OCI-LY1 (cell line): ENCODE data around the gene AK5.

ENCODE experiments used
- H2AFZ ChIP-seq: fragments of 200-600 bp; sonication (generic), shearing (Covaris generic); 2 replicates; pipeline ENCODE4 v1.6.0; 2014; ENCODE audit warnings: antibody characterized with exemption, mild to moderate bottlenecking, low read length
- H3F3A ChIP-seq: fragments of 200-600 bp; sonication (generic), shearing (Covaris generic); 2 replicates; pipeline ENCODE4 v1.6.0; 2014; ENCODE audit warnings: mild to moderate bottlenecking, antibody characterized with exemption, low read length, moderate library complexity; ENCODE audit not compliant: insufficient read depth
- H3K27ac ChIP-seq: fragments of 200-600 bp; sonication (generic); 2 replicates; pipeline ENCODE4 v1.5.1; 2014; ENCODE audit warnings: low read length, mixed run types, mild to moderate bottlenecking, low read depth; ENCODE audit not compliant: poor library complexity, severe bottlenecking
- H3K27me3 ChIP-seq: fragments of 200-600 bp; sonication (generic); 2 replicates; pipeline ENCODE4 v1.6.0; 2014; ENCODE audit warnings: antibody characterized with exemption, mild to moderate bottlenecking, low read length, moderate library complexity; ENCODE audit not compliant: insufficient read depth
- H3K36me3 ChIP-seq: fragments of 200-600 bp; sonication (generic); 2 replicates; pipeline ENCODE4 v1.6.1; 2014; ENCODE audit warnings: mild to moderate bottlenecking, antibody characterized with exemption, low read length, moderate library complexity, mixed read lengths; ENCODE audit not compliant: insufficient read depth
- H3K4me1 ChIP-seq: fragments of 200-600 bp; sonication (generic); 2 replicates; pipeline ENCODE4 v1.5.1; 2014; ENCODE audit warnings: mild to moderate bottlenecking, low read length, moderate library complexity; ENCODE audit not compliant: insufficient read depth, severe bottlenecking
- H3K4me2 ChIP-seq: fragments of 200-600 bp; sonication (generic), shearing (Covaris generic); 2 replicates; pipeline ENCODE4 v1.6.1; 2014; ENCODE audit warnings: low read length
- H3K4me3 ChIP-seq: fragments of 200-600 bp; sonication (generic); 2 replicates; pipeline ENCODE4 v1.5.1; 2014; ENCODE audit warnings: low read length, low read depth, mild to moderate bottlenecking, mixed read lengths; ENCODE audit not compliant: poor library complexity, severe bottlenecking
- H3K79me2 ChIP-seq: fragments of 200-600 bp; shearing (Covaris generic); 2 replicates; pipeline ENCODE4 v1.6.1; 2016; ENCODE audit warnings: mixed run types, low read length, mixed read lengths; ENCODE audit not compliant: insufficient read depth
- H3K9ac ChIP-seq: fragments of 200-600 bp; sonication (generic), shearing (Covaris generic); 2 replicates; pipeline ENCODE4 v1.6.1; 2014; ENCODE audit warnings: mild to moderate bottlenecking, low read length, mixed read lengths
- H3K9me2 ChIP-seq: fragments of 200-600 bp; sonication (generic), shearing (Covaris generic); 2 replicates; pipeline ENCODE4 v1.6.1; 2014; ENCODE audit warnings: low read depth, mild to moderate bottlenecking, low read length, mixed read lengths
- H3K9me3 ChIP-seq: fragments of 200-600 bp; shearing (Covaris generic); 2 replicates; pipeline ENCODE4 v1.6.1; 2014; ENCODE audit warnings: low read length, mixed read lengths
- H4K20me1 ChIP-seq: fragments of 200-600 bp; sonication (generic), shearing (Covaris generic); 2 replicates; pipeline ENCODE4 v1.6.0; 2016; ENCODE audit warnings: mild to moderate bottlenecking, low read length; ENCODE audit not compliant: insufficient read depth
- EZH2 ChIP-seq: fragments of 200-600 bp; sonication (generic), shearing (Covaris generic); IDR thresholded peaks from 2 replicates; pipeline ENCODE4 v1.8.0; 2017; ENCODE audit warnings: borderline replicate concordance, mixed run types, mild to moderate bottlenecking, antibody characterized with exemption, low read length, moderate library complexity, mixed read lengths
- TF ChIP-seq, protein P1 (sequence below): fragments of 200-600 bp; sonication (generic), shearing (Covaris generic); IDR thresholded peaks from 2 replicates; pipeline ENCODE4 v1.5.1; 2017; ENCODE audit warnings: mild to moderate bottlenecking, antibody characterized with exemption, low read length, moderate library complexity, mixed read lengths

The AK5 gene

DNA sequence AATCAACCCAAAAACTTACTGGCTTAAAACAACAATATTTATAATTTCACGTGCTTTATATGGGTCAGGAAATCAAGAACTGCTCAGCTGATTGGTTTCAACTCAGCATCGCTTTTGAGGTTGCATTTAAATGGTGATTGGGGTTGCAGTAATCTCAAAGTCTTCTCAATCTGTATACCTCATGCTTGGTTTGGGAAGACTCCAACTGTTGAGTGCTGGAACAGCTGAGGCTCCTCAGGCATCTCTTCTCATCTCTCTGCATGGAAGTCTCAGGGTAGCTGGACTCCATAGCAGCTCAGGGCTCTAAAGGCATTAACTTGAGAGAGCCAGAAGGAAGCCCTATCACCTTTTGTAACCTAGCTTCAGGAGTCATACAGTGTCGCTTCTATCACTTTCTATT, 35.1 kb downstream of the AK5 start:
- no peak overlapping the region for H3K9ac ChIP-seq
- no peak overlapping the region for H3K27ac ChIP-seq
- no peak overlapping the region for H2AFZ ChIP-seq
- H3K36me3 ChIP-seq, result no peaks in the 10 kb centered on the region
- TF ChIP-seq EZH2, result no peak
- TF ChIP-seq, protein P1, sequence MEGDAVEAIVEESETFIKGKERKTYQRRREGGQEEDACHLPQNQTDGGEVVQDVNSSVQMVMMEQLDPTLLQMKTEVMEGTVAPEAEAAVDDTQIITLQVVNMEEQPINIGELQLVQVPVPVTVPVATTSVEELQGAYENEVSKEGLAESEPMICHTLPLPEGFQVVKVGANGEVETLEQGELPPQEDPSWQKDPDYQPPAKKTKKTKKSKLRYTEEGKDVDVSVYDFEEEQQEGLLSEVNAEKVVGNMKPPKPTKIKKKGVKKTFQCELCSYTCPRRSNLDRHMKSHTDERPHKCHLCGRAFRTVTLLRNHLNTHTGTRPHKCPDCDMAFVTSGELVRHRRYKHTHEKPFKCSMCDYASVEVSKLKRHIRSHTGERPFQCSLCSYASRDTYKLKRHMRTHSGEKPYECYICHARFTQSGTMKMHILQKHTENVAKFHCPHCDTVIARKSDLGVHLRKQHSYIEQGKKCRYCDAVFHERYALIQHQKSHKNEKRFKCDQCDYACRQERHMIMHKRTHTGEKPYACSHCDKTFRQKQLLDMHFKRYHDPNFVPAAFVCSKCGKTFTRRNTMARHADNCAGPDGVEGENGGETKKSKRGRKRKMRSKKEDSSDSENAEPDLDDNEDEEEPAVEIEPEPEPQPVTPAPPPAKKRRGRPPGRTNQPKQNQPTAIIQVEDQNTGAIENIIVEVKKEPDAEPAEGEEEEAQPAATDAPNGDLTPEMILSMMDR, result no peak
- H3K9me3 ChIP-seq, result no peaks in the 10 kb centered on the region
- no peaks in the 10 kb centered on the region for H3F3A ChIP-seq
- no peaks in the 10 kb centered on the region for H3K9me2 ChIP-seq
- H3K4me1 ChIP-seq, result no peaks in the 10 kb centered on the region
- no peaks in the 10 kb centered on the region for H3K79me2 ChIP-seq
- no peaks in the 10 kb centered on the region for H4K20me1 ChIP-seq
- no peak overlapping the region for H3K4me2 ChIP-seq
- H3K4me3 ChIP-seq, result no peak overlapping the region
- no peaks in the 10 kb centered on the region for H3K27me3 ChIP-seq

DNA sequence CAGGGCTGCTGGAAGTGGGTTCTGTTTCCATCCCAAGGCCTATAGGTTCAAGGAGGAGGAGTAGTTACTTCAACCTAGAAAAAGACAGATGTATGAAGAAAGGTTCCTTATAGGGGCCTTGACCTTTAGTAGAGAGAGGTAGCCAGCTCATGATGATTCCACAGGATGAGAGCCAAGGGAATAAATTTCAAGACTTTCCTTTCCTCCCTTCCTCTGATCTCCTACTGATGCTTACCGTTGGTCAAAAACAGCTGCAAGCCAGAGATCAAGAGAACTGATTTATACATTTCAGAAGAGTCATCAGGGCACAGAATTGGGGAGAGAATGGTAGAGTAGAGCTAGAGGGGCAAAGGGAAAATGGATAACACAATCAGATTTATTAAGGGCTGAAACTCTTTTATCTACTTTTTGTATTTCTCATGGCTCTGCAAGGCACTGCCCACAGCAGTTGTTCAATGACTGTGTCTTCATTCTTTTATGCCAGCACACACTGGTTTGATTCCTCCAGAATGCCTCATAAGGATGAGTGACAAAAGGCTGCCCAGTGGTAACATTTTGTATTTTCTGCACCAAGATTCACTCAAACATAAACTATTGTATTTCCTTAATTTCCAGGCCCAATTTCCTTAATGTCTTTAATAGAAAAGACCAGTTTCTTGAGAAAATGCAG, 37.4 kb downstream of the AK5 start:
- H3K4me2 ChIP-seq, result no peak overlapping the region
- no peak overlapping the region for H3K9ac ChIP-seq
- no peaks in the 10 kb centered on the region for H3K9me2 ChIP-seq
- no peaks in the 10 kb centered on the region for H3K9me3 ChIP-seq
- no peaks in the 10 kb centered on the region for H3K27me3 ChIP-seq
- no peak overlapping the region for H3K4me3 ChIP-seq
- H3K27ac ChIP-seq, result no peak overlapping the region
- H3K79me2 ChIP-seq, result no peaks in the 10 kb centered on the region
- no peaks in the 10 kb centered on the region for H4K20me1 ChIP-seq
- H3K36me3 ChIP-seq, result no peaks in the 10 kb centered on the region
- H3K4me1 ChIP-seq, result no peaks in the 10 kb centered on the region
- no peaks in the 10 kb centered on the region for H3F3A ChIP-seq
- TF ChIP-seq EZH2, result no peak
- TF ChIP-seq, protein P1, result no peak
- H2AFZ ChIP-seq, result no peak overlapping the region

DNA sequence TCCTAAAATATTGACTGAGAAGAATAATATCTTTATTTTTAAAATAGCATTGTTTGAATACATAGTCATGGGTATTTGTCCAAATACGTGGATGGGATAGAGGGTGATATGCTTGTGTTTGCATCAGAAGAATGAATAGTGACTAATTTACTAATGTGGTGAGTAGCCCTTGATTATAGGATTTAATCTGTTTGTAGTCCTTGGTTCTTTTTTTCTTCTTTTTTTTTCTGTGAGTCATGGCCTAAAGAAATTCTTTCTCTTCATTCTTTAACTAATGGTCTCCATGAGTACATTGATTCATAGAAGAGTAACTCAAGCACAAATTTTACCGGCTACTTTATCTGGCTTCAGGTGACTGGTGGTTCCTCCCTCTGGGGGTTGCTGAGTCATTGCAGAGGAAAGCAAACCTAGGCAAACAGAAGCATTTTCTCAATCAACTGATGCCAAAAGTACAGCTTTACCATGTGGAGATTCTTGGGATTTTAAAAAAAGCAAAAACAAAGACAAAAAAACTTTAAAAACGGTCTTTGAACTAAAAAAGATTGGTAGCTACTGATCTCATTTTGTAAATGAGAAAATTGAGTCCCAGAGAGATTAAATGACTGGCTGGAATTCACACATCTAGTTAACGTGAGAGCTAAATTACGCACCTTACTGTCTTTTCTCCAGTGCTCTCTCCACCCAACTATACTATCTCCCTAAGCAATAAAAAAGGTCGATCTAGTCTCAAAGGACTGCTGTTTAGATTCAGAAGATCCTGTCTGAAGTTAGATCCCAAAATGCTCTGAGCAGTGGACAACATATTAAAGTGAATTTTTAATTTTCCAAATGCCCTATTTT, 40.5 kb downstream of the AK5 start:
- Histone ChIP-seq H3K9me3 (no peaks in the 10 kb centered on the region), H3K4me3 (no peak overlapping the region), H3K9ac (no peak overlapping the region), H3K4me2 (no peak overlapping the region), H3F3A (no peaks in the 10 kb centered on the region), H3K79me2 (no peaks in the 10 kb centered on the region), H3K27me3 (no peaks in the 10 kb centered on the region), H3K9me2 (no peaks in the 10 kb centered on the region), H4K20me1 (no peaks in the 10 kb centered on the region), H2AFZ (no peak overlapping the region), H3K36me3 (no peaks in the 10 kb centered on the region), H3K27ac (no peak overlapping the region), H3K4me1 (no peaks in the 10 kb centered on the region)
- TF ChIP-seq, protein P1, result no peak
- no peak for TF ChIP-seq EZH2
